ENCODE results near the gene CBX5.

DNA sequence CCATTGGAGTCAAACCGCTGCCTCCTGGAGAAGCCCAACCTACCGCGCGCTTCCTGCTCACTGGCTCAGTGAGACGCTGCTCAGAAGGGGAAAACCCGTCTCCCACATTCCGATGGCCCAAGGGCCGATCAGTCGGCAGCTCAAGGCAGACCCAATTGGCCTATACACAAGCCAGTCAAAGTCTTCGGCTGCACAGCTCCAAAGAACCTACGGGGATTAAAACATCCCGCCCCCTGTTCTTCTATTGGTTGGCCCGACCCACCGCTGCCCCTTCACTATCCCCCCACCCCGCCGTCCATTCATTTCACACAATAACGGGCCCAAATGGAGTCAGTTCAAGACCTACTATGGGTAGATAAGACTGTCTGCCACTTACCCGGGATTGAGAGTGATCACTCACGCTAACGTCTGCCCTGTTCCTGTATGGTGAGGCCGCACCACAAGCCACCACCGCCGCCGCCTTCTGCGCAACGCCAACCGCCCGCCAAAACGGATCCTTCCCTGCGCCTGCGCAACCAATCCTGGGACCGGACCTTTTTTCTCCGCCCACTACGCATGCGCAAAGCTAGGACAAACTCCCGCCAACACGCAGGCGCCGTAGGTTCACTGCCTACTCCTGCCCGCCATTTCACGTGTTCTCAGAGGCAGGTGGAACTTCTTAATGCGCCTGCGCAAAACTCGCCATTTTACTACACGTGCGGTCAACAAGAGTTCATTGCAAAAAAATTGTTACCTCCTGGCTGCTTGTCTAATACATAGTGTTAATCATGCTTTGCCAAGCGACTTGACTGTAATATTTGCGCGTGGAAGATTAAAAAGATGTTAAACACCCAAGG, at the start of gene CBX5:
- TF ChIP-seq, protein P1, sequence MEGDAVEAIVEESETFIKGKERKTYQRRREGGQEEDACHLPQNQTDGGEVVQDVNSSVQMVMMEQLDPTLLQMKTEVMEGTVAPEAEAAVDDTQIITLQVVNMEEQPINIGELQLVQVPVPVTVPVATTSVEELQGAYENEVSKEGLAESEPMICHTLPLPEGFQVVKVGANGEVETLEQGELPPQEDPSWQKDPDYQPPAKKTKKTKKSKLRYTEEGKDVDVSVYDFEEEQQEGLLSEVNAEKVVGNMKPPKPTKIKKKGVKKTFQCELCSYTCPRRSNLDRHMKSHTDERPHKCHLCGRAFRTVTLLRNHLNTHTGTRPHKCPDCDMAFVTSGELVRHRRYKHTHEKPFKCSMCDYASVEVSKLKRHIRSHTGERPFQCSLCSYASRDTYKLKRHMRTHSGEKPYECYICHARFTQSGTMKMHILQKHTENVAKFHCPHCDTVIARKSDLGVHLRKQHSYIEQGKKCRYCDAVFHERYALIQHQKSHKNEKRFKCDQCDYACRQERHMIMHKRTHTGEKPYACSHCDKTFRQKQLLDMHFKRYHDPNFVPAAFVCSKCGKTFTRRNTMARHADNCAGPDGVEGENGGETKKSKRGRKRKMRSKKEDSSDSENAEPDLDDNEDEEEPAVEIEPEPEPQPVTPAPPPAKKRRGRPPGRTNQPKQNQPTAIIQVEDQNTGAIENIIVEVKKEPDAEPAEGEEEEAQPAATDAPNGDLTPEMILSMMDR (optimal IDR thresholded peaks at IDR 0.05 in 1 of 3, IDR thresholded peaks at IDR 0.05 in 1 of 3, conservative IDR thresholded peaks at IDR 0.05 in 1 of 3; ENCODE audit: extremely low read depth in 1 of 3, insufficient read depth in 2 of 3, low read length in 3 of 3): no peak
- no peak for TF ChIP-seq EZH2 (IDR thresholded peaks at IDR 0.05; ENCODE audit: low read length)

Data from keratinocyte (primary cell).